ENCODE data around the gene MVP.
A peak's percentile ranks its signal among the peaks of the same experiment; 100 is the strongest.
"Not testable (repeated sequence)": the region's sequence is repeated elsewhere in the genome, so short reads cannot be mapped to it uniquely, and the experiment has no call there.

The MVP gene

DNA sequence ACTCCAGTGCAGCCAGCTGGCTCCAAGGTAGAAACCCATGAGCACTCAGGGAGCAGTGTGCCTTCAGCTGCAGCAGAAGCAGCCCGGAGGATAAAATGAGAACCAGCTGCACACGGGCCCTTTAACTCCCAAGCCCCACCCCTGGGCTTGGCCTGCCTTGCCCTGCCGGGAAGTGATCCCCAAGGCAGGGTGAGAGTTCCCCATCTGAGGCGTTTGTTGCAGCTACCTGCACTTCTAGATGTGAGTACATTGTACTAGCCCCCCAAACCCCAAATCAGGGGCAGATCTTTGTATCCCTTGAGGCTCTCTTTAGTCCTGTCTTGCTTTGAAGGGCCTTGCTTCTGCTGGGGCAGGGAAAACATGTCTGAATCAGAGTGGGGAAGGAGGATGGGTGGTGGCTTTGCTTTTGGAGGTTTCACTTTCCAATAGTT, at the start of gene MVP:
Gene MVP (plus strand): TSS at position 192 of the 431 bp plus-strand sequence. CDS start 10,088 bp downstream, outside the sequence.
- DNase-seq: peak; percentile 60

GRCh38 chr16:29772330-29772729, 47.9 kb upstream of the MVP start:
- DNase-seq: not testable (repeated sequence)

- DNase-seq: no peak
Observed at GRCh38 chr16:29774730-29775129, 45.5 kb upstream of the MVP start.

DNA sequence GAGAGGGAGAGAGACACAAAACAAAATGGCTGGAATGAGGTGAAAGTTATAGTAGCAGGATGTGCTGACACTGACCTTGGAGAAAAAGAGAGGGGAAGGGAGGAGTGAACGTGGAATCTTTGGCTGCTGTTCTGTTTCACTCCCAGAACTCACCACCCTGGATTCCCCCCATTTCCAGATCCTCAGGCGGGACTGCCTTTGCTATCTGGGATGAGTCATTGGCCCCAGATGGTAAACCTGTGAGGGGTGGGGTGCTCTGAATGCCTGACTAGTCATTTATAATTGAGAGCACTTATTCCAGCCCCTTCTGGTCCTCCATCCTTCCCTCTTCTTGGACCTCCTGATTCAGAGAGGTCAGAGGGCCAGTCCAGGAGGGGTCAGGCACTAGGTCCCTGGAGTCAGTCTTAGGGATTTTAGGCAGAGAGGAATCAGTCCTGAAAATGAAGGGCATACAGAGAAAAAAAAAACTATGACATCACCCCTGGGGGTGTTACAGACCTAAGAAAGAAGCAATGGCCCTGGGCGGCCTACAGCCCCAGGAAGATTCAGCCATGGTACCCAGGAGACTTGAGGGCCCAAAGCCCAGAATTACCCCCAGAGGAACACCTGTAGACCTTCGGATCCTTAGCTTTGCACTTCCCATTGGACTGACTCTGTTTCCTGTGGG, 44.4 kb upstream of the MVP start:
- DNase-seq: no peak

- no peak for DNase-seq
Observed at GRCh38 chr16:29777576-29778350, 42.5 kb upstream of the MVP start, which contains the start of gene ZG16. TSS of gene ZG16 (plus strand) at chr16:29778256. CDS start at chr16:29779267, 1,011 bp downstream.

DNA sequence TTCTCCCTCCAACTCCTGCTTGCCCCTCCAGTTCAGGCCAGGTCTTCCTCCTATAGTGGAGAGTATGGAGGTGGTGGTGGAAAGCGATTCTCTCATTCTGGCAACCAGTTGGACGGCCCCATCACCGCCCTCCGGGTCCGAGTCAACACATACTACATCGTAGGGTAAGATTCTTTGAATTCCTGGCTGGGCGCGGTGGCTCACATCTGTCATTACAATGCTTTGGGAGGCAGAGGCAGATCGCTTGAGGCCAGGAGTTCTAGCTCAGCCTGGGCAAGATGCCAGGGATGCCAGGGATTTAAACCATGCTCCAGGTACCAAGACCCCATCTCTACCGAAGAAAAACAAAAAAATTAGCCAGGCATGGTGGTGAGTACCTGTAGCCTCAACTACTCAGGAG, 40.8 kb upstream of the MVP start:
- DNase-seq: no peak

DNA sequence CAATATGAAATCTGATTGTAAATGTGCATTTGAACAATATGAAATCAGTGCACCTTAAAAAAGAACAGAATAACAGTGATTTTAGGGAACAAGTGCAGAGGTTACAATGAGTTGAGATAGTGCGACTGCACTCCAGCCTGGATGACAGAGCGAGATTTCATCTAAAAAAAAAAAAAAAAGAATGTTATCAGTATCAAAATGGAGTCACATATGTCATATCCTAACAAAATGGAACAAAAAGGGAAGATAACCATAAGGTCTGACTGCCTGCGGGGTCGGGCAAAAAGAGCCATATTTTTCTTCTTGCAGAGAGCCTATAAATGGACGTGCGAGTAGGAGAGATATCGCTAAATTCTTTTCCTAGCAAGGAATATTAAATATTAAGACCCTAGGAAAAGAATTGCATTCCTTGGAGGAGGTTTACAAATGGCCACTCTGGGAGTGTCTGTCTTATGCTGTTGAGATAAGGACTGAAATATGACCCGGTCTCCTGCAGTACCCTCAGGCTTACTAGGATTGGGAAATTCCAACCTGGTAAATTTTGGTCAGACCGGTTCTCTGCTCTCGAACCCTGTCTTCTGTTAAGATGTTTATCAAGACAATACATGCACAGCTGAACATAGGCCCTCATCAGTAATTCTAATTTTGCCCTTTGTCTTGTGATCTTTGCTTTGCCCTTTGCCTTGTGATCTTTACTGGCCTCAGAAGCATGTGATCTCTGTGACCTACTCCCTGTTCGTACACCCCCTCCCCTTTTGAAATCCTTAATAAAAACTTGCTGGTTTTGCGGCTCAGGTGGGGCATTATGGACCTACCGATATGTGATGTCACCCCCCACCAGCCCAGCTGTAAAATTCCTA, 36.9 kb upstream of the MVP start:
- not testable (repeated sequence) for DNase-seq

GRCh38 chr16:29784157-29784556, 36.1 kb upstream of the MVP start:
- peak; percentile 54 for DNase-seq

GRCh38 chr16:29784901-29785500, 35.3 kb upstream of the MVP start:
- peak; percentile 74 for DNase-seq

DNA sequence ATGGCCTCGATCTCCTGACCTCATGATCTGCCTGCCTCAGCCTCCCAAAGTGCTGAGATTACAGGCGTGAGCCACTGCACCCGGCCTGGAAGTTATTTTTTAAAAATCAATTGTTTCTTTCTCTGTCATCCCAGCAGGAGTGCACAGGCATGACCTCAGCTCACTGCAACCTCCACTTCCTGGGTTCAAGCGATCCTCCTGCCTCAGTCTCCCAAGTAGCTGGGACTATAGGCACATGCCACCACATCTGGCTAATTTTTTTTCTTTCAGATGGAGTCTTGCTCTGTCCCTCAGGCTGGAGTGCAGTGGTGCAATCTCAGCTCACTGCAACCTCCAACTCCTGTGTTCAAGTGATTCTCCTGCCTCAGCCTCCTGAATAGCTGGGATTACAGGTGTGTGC, 33.1 kb upstream of the MVP start:
- not testable (repeated sequence) for DNase-seq

- DNase-seq: no peak
Observed at GRCh38 chr16:29789775-29790182, 30.5 kb upstream of the MVP start.

- peak; percentile 100 for DNase-seq
Observed at GRCh38 chr16:29790183-29790948, 29.9 kb upstream of the MVP start, which contains the start of gene KIF22. TSS of gene KIF22 (plus strand) at chr16:29790751. CDS start at chr16:29790760, 9 bp downstream.

GRCh38 chr16:29790949-29791844, 29.1 kb upstream of the MVP start:
- DNase-seq: no peak

GRCh38 chr16:29791845-29792807, 28.1 kb upstream of the MVP start:
- no peak for DNase-seq

GRCh38 chr16:29793153-29793552, 27.1 kb upstream of the MVP start:
- DNase-seq: not testable (repeated sequence)

- DNase-seq: no peak
Observed at GRCh38 chr16:29794231-29794710, 26.0 kb upstream of the MVP start.

DNA sequence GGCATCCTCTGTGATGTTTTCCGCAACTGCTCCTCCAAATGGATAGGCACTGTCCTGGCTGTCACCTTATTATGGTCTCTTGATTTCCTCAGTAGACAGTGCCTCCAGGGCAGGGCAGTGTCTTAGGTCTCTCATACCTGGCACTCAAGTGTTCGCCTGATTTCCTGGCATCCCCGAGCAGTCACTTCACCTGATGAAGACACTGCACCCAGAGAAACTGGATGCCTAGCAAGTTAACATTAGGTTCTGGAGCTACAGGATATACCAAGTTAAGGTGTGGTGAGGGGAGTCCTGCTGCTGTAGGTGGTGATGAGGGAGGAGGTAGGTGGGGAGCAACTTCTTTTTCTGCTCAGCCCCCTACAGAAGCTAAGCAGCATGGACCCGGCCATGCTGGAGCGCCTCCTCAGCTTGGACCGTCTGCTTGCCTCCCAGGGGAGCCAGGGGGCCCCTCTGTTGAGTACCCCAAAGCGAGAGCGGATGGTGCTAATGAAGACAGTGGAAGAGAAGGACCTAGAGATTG, 17.8 kb upstream of the MVP start:
- DNase-seq: no peak

DNA sequence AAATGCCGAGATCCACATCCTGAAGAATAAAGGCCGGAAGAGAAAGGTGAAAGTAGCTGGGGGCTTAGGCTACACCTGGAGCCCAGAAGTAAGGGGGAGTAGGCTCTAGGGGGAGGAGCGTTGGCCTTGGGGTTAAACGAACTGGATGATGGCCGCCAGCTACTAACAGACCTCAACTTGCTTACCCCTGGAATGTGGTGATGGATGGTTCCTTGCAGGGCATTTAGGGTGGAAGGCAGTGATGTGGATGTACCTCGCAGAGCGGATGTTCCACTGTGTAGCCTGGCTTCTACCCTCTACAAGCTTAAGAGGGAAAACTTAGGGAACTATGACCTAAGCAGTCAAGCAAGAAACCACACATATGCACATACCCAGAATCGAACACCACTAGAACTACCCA, 16.2 kb upstream of the MVP start:
- no peak for DNase-seq

Measured in stimulated activated CD4-positive, alpha-beta T cell treated with anti-CD3 and anti-CD28 coated beads, Interleukin-1b, Interleukin-23, amount 100 ng/mL, for 48 hours (primary cell).